Activated gamma-delta T cell treated with Interleukin-2 at 50 U/mL for 16 hours (primary cell): ENCODE data around the gene KLKB1.

ENCODE experiments used
- DNase-seq: peaks from one replicate; pipeline ENCODE4 v3.0.0-alpha.2; 2020

The KLKB1 gene

DNA sequence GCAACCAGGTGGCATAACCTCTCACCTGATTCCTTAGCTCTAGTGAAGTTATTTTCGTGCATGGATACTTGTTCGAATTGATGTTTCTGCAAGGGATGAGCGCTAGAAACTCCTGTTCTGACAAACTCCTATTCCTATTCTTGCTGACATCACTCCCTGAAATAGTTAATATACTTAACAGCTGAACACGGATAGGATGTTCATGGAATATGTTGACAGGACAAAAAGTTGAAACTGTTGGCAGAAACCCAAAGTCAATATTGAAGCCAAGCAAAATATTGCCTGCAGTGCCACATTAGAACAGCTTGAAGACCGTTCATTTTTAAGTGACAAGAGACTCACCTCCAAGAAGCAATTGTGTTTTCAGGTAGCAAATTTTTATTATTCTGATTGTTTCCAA, at the start of gene KLKB1:
TSS of gene KLKB1 (plus strand) at position 287 of the 400 bp plus-strand sequence. CDS start 689 bp downstream, outside the sequence.
- DNase-seq: no peak

DNA sequence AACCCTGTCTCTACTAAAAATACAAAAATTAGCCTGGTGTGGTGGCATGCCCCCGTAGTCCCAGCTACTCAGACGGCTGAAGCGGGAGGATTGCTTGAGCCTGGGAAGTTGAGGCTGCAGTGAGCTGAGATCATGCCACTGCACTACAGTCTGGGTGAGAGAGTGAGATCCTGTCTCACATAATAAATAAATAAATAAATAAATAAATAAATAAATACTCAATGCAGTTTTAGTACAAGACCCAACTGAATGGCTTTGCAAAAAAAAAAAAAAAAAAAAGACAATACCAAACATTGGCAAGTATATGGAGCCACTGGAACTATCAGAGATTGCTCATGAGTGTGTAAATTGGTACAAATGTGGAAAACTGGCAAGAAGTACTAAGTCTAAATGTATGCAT, 39.2 kb upstream of the KLKB1 start:
- no peak for DNase-seq

- DNase-seq: no peak
Observed at GRCh38 chr4:186189656-186190055, 37.7 kb upstream of the KLKB1 start.

DNA sequence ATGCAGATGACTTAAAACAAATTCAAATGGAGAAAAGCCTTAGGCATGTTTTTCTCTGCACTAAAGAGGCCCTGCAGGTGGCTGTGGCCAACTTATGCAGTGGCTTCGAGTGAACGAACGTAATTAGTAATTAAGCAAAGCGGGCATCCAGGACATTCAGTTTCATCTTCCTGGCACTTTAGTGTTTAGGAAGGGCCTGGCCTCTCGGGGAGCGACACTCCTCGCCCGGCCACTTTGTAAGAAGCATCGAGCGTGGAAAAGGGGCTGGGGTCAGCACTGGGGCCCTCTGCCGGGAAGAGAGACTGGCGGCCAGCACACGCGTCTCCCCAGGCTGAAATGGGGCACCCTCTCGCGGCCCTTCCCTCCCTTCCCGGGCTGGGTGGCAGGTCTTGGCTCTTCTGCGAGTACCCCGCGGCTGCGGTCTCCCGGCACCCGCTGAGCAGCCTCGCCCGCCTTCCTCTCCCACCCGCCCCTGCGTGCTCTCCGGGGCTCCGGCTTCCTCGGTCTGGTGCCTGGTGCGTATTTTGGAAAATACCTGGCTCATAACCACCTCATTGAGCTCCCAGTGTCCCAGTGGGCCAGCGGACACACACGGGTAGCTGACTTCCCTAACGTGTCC, 36.6 kb upstream of the KLKB1 start:
- DNase-seq: peak; percentile 44

DNA sequence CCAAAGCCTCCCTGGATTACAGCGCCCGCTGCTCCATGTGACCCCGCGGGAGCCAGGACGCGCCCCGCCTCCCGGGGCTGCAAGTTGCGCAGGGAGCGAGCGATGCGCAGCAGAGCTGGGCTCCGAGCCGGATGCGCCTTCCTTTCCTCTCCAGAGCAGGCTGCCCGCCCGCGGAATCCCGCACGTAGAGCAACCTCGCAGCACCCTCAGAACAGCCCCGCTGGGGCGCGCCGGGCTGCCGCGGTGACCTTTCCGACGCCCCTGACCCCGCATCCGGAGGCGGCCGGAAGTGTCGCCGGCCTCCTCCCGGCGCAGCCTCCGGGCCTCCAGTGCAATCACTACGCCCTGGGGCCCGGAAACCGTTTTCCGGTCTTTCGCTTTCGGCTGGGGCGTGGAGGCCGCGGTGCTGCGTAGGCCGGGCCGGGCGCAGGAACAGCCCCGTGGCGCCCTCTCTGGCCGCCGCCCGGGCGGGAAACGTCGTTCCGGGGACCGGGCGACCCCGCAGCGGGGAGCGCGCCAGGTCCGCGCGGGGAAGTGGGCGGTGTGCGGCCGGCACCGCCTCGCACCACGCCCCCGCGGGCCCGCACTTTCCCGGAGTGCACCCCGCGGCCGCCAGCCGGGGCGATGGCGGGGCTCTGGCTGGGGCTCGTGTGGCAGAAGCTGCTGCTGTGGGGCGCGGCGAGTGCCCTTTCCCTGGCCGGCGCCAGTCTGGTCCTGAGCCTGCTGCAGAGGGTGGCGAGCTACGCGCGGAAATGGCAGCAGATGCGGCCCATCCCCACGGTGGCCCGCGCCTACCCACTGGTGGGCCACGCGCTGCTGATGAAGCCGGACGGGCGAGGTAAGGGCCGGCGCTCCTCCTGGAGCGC, 35.9 kb upstream of the KLKB1 start, which contains the start of gene CYP4V2:
TSS of gene CYP4V2 (plus strand) at position 368 of the 866 bp plus-strand sequence. CDS start at position 625, 257 bp downstream.
- DNase-seq: peak; percentile 79

DNA sequence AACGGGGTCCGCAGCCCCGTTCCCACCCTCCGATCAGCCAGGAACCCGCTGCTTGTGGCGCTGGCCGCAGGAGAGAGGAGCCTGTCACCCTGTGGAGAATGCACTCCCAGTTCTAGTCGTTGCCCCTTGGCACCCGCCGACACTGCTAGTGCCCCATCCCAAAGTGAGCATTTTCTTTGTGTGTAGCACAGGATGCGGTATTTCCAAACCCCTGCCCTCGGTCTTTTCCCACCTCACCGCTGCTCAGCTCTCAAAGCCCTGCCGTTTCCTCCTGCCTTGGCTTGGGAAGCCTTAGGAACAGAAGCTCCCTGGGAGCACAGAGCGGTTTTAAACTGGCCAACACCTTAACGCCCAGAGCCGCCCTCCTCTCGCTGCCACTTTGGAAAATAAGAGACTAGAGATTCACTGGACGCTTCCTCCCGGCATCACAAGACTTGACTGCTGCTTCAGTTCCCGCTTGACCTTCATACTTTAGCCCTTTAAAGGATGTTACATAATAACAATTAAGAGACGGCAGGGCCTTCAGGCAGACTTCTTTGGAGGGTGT, 35.2 kb upstream of the KLKB1 start:
- peak; percentile 23 for DNase-seq

- DNase-seq: no peak
Observed at GRCh38 chr4:186193851-186194250, 33.5 kb upstream of the KLKB1 start.

DNA sequence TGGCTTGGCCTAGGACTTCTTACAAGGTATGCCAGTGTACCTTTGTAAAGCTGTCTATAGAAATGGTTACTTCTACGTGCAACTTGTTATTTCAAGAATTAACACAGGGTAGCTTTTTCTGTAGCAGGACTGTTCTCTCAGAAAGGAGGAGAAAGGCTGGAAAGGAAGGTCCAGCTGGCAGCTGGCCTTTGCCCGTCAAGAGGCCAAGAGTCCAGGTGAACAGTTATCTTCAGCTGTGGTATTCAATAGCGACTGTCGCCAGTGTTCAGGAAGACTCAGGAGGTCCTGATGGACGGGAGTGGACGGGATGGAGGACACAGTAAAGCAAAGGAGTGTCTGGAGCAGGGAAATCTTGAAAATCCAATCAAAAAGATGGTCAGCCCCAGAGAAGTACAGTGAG, 31.2 kb upstream of the KLKB1 start:
- DNase-seq: no peak

GRCh38 chr4:186200516-186200915, 26.8 kb upstream of the KLKB1 start:
- DNase-seq: no peak

GRCh38 chr4:186201010-186201409, 26.3 kb upstream of the KLKB1 start:
- no peak for DNase-seq

- peak; percentile 39 for DNase-seq
Observed at GRCh38 chr4:186201535-186202230, 25.6 kb upstream of the KLKB1 start.

DNA sequence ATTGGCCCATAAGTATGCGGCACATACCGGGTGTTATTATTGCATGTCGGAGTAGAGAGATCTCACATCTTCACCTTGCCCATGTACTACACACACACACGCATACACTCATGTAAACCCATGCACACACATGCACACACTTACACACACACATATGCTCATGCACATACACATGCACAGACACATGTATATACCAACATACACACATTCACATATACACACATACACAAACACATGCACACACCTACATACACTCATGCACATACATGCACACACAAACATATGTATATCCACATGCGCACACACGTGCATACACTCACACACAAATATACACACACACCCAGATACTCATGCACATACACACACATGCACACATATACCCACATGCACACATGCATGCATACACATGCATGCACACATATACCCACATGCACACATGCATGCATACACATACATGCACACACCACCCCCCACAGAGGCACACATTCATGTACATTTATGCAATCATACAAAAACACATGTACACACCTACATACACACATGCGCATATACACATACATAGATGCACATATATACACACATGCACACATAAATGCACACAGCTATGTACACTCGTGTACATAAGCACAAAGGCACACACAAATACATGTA, 24.7 kb upstream of the KLKB1 start:
- no peak for DNase-seq

- DNase-seq: no peak
Observed at GRCh38 chr4:186203406-186203805, 23.9 kb upstream of the KLKB1 start.

- DNase-seq: no peak
Observed at GRCh38 chr4:186204103-186204559, 23.2 kb upstream of the KLKB1 start.

DNA sequence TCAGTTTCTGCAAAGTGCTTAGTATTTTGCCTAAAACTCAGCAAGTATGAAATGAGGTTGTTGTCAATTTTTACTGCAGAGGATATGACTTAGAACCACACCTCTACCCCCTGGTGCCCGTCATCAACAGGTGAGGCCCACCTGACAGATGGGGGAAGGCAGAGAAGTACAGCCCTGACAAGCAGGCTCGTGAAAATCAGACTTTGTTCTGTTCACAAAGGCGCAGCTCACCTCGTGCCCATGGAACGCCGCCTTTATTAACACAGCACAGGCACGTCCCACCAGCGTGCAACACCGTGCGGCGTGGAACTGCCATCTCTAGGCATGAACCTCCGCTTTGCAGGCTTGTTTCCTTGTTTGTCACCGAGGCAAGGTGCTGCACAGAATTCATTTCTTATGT, 22.6 kb upstream of the KLKB1 start:
- no peak for DNase-seq

DNA sequence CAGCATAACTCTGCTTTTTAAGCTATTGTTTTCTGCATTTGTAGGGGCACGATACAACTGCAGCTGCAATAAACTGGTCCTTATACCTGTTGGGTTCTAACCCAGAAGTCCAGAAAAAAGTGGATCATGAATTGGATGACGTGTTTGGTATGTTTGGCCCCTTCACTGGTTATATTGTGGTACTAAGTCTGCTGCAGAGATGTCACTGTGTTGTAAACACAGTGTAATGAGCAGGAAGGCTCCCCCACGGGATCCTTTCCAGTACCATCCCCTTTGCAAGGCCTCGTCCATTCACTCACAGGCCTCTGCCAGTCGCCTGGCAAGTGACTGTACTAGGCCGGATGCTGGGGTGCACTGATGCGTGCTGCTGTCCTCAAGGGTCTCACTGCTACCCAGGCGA, 22.2 kb upstream of the KLKB1 start:
- no peak for DNase-seq

DNA sequence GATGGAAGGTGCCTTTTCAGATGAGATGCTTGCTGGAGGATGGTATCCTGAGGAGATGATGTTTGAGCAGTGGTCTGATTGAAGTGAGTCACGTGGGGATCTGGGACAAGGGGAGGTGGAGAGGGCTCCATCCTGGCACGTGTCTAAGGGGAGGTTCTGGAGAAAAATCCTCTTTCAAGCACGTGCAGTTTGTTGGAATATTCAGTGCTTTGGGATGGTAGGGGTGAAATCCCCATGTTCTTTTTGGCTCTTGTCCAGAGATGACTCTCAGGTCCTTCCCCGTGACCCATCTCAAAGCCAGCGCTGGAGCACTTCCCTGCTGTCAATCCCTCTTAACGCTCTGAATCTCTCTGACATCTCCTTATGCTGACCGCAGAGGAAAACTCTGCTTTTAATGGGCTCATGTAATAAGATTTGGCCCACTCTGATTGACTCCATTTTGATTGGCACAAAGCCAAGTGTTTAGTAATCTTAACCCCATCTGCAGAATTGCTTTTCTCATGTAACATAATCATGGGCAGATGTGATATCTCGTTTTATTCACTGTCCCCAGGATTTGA, 10.8 kb upstream of the KLKB1 start:
- no peak for DNase-seq

- no peak for DNase-seq
Observed at GRCh38 chr4:186217733-186218293, 9.5 kb upstream of the KLKB1 start.

GRCh38 chr4:186221624-186222023, 5.7 kb upstream of the KLKB1 start:
- no peak for DNase-seq

DNA sequence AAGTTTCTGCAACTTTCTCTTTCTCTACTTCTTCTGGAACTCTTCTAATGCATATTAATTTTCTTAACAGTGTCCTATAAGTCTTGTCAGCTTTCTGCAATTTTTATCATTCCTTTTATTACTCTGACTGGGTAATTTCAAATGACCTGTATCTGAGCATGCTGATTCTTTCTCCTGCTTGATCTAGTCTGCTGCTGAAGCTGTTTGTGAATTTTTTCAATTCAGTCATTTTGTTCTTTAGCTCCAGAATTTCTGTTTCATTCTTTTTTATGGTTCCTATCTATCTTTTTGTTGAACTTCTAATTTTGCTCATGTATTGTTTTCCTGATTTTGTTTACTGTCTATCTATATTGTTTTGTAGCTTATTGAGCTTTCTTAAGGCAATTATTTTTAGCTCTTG, 1.5 kb upstream of the KLKB1 start:
- DNase-seq: no peak

GRCh38 chr4:186226521-186227189, 652 bp upstream of the KLKB1 start:
- no peak for DNase-seq
